Smooth muscle cell (in vitro differentiated cells): Measurements from ENCODE around the gene AFTPH. TPM values are rescaled to one million over a fixed set of nuclear protein-coding genes. Genes with fewer than 3 reads are reported as not detected.

Experiments used
- DNase-seq: peaks from one replicate; lab custom pipeline; 2025; ENCODE audit not compliant: unreplicated experiment; lab: John Stamatoyannopoulos, UW
- H2AFZ ChIP-seq: fragments of 200-600 bp; sonication (generic); 2 replicates; pipeline ENCODE4 v1.6.0; 2016; ENCODE audit warnings: antibody characterized with exemption, low read depth, mild to moderate bottlenecking
- H3F3A ChIP-seq: fragments of 200-600 bp; sonication (generic); 2 replicates; pipeline ENCODE4 v1.6.0; 2017; ENCODE audit warnings: antibody characterized with exemption, low read depth
- H3K27ac ChIP-seq: fragments of 200-600 bp; sonication (generic); 2 replicates; pipeline ENCODE4 v1.5.1; 2016; ENCODE audit warnings: low read depth, mild to moderate bottlenecking
- H3K27me3 ChIP-seq: fragments of 200-600 bp; sonication (generic); 2 replicates; pipeline ENCODE4 v1.6.1; 2016; ENCODE audit warnings: low read depth, mild to moderate bottlenecking
- H3K36me3 ChIP-seq: fragments of 200-600 bp; sonication (generic); 2 replicates; pipeline ENCODE4 v1.5.1; 2016; ENCODE audit warnings: low read depth
- H3K4me1 ChIP-seq: fragments of 200-600 bp; sonication (generic); 2 replicates; pipeline ENCODE4 v1.5.1; 2016; ENCODE audit warnings: low read depth
- H3K4me2 ChIP-seq: fragments of 200-600 bp; sonication (generic); 2 replicates; pipeline ENCODE4 v1.6.0; 2016; ENCODE audit warnings: mild to moderate bottlenecking
- H3K4me3 ChIP-seq: fragments of 200-600 bp; sonication (generic); 2 replicates; pipeline ENCODE4 v1.5.1; 2016; ENCODE audit warnings: mild to moderate bottlenecking
- H3K79me2 ChIP-seq: fragments of 200-600 bp; sonication (generic); 2 replicates; pipeline ENCODE4 v1.6.0; 2016; ENCODE audit warnings: low read depth, mild to moderate bottlenecking
- H3K9ac ChIP-seq: fragments of 200-600 bp; sonication (generic); 2 replicates; pipeline ENCODE4 v1.6.0; 2016; ENCODE audit warnings: low read depth
- H3K9me3 ChIP-seq: fragments of 200-600 bp; sonication (generic); replicated peaks from 2 replicates; pipeline ENCODE4 v1.5.1; 2016; ENCODE audit warnings: low read depth
- H4K20me1 ChIP-seq: fragments of 200-600 bp; sonication (generic); 2 replicates; pipeline ENCODE4 v1.6.0; 2016; ENCODE audit warnings: low read depth
- WGBS: methylation state at CpG from one replicate; pipeline ENCODE4 v1.1.7; 2016; ENCODE audit warnings: low lambda C conversion rate; 5-methylcytosine and 5-hydroxymethylcytosine counted together
- polyA plus RNA-seq: library from polyadenylated mRNA; unstranded; fragments of >200 nt; fragmentation: Nextera tagmentation; extraction: Ambion mirVana; gene quantifications from 2 replicates; pipeline ENCODE4 v1.2.1, GENCODE V29; 2016
- total RNA-seq: library from RNA; depleted of rRNA; stranded (reverse); fragments of >200 nt; gene quantifications from 2 replicates; pipeline ENCODE4 v1.2.3, GENCODE V29; 2014
- TF ChIP-seq, protein P1 (sequence below): fragments of 200-600 bp; sonication (generic); IDR thresholded peaks from 2 replicates; pipeline ENCODE4 v1.5.1; 2017; ENCODE audit warnings: borderline replicate concordance, mild to moderate bottlenecking, antibody characterized with exemption; ENCODE audit not compliant: insufficient read depth, poor library complexity, severe bottlenecking

Gene AFTPH
- total and polyA plus RNA-seq, 2 experiments from 2014 or later = 5.5 to 26.3 TPM

DNA sequence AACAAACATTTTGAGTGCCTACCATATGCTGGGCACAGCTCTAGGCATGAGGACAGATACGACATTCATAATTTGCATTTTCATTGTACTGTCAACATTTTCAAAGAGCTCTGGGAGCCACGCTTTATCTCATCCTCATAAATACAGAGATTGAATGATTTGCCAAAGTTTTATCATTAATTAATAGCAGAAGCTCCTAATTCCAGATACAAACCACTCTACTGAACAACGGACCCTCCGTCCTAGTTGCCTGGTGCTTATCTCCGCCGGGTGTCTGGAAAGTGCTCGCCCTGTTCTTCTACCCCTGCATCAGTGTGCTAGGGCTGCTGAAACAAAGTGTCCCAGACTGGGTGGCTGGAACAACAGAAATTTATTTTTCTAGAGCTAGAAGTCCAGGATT, 105.7 kb downstream of the AFTPH start:
- TF ChIP-seq, protein P1, sequence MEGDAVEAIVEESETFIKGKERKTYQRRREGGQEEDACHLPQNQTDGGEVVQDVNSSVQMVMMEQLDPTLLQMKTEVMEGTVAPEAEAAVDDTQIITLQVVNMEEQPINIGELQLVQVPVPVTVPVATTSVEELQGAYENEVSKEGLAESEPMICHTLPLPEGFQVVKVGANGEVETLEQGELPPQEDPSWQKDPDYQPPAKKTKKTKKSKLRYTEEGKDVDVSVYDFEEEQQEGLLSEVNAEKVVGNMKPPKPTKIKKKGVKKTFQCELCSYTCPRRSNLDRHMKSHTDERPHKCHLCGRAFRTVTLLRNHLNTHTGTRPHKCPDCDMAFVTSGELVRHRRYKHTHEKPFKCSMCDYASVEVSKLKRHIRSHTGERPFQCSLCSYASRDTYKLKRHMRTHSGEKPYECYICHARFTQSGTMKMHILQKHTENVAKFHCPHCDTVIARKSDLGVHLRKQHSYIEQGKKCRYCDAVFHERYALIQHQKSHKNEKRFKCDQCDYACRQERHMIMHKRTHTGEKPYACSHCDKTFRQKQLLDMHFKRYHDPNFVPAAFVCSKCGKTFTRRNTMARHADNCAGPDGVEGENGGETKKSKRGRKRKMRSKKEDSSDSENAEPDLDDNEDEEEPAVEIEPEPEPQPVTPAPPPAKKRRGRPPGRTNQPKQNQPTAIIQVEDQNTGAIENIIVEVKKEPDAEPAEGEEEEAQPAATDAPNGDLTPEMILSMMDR = no peak
- Histone ChIP-seq H3K27ac (no peak overlapping the region), H3K27me3 (no peaks in the 10 kb centered on the region), H3K4me2 (no peak overlapping the region), H3K9me3 (no peaks in the 10 kb centered on the region), H3K79me2 (no peaks in the 10 kb centered on the region), H3K4me3 (no peak overlapping the region), H3K36me3 (no peaks in the 10 kb centered on the region), H4K20me1 (peaks cover 39% of the 10 kb centered on the region), H3K4me1 (peaks cover 21% of the 10 kb centered on the region), H3F3A (peaks cover 4% of the 10 kb centered on the region), H2AFZ (no peak overlapping the region), H3K9ac (no peak overlapping the region)
- 83% methylated on average over 7 of the region's 7 CpGs for WGBS
- no peak for DNase-seq

DNA sequence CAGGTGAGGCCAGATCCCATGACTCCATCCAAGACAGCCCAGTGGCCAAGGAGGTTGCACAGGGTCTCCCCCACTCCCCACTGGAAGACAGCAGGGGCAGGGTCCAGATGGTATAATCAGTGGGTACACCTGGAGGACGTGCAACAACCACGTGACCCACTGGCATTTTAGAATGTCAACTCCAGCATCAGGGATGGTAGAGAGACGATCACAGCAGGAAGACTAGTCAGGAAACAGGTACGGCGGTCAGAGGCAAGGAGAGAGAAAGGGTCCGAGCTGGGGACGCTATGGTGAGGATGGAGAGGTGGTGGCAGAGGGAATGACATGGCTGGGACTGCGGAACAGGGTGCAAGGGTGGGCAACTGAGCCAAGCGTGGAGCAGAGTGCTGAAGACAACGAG, 106.6 kb downstream of the AFTPH start:
- Histone ChIP-seq H4K20me1 (peaks cover 48% of the 10 kb centered on the region), H3K9me3 (no peaks in the 10 kb centered on the region)
- WGBS = 96% methylated on average over 10 of the region's 10 CpGs

DNA sequence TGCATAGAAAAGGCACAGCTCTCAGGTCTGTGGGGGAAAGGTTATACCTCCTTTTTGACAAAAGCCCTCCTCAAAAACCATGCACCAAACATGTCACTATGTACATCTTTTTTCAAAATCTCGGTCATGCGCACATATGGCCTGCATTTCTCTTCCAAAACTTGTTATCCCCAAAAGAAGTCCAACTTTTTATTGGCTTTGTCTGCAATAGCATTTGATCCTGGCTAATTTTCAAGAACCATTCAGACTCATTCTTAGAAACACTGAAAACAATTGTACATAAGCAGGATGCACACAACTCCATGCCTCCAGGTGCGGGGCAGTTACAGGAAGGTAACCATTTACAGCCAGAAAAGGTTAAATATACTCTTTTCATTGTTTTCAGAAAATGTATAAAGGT, 107.6 kb downstream of the AFTPH start:
- Histone ChIP-seq H3K79me2 (peaks cover 9% of the 10 kb centered on the region), H3K27me3 (no peaks in the 10 kb centered on the region), H3F3A (peaks cover 4% of the 10 kb centered on the region), H3K9ac (no peak overlapping the region), H4K20me1 (peaks cover 58% of the 10 kb centered on the region), H2AFZ (no peak overlapping the region), H3K9me3 (no peaks in the 10 kb centered on the region), H3K36me3 (no peaks in the 10 kb centered on the region), H3K4me2 (no peak overlapping the region), H3K27ac (no peak overlapping the region), H3K4me3 (no peak overlapping the region), H3K4me1 (peaks cover 19% of the 10 kb centered on the region)
- DNase-seq = no peak
- 100% methylated on average over 3 of the region's 3 CpGs for WGBS
- TF ChIP-seq, protein P1 = no peak

More for the DNA sequence above, 106.6 kb downstream of the AFTPH start:
- H3K79me2 ChIP-seq = peaks cover 7% of the 10 kb centered on the region
- no peak overlapping the region for H2AFZ ChIP-seq
- no peak overlapping the region for H3K4me2 ChIP-seq
- H3K27me3 ChIP-seq = no peaks in the 10 kb centered on the region
- TF ChIP-seq, protein P1 = no peak
- no peak overlapping the region for H3K27ac ChIP-seq
- H3F3A ChIP-seq = peaks cover 4% of the 10 kb centered on the region
- H3K4me3 ChIP-seq = no peak overlapping the region
- no peaks in the 10 kb centered on the region for H3K36me3 ChIP-seq
- peaks cover 21% of the 10 kb centered on the region for H3K4me1 ChIP-seq
- H3K9ac ChIP-seq = no peak overlapping the region
- DNase-seq = no peak
